Activated CD4-positive, alpha-beta T cell treated with anti-CD3 and anti-CD28 coated beads for 24 hours (primary cell): ENCODE results near the gene RNF126.
"Not testable (repeated sequence)": the region's sequence is repeated elsewhere in the genome, so short reads cannot be mapped to it uniquely, and the experiment has no call there.

Experiments
- DNase-seq, 2 donors: peaks; one replicate each; pipeline ENCODE4 v3.0.0-alpha.2; 2020; ENCODE audit warnings: low read depth in 2 of 2

Gene RNF126

GRCh38 chr19:662962-663681 lies at the start of gene RNF126:
Gene RNF126 (minus strand): TSS chr19:663214. CDS start chr19:663121, 93 bp downstream.
- DNase-seq: peak; percentile 96 to 97

GRCh38 chr19:711254-711653 lies 48.2 kb upstream of the RNF126 start:
- DNase-seq: no peak

GRCh38 chr19:710767-711166 lies 47.8 kb upstream of the RNF126 start:
- DNase-seq: no peak

DNA sequence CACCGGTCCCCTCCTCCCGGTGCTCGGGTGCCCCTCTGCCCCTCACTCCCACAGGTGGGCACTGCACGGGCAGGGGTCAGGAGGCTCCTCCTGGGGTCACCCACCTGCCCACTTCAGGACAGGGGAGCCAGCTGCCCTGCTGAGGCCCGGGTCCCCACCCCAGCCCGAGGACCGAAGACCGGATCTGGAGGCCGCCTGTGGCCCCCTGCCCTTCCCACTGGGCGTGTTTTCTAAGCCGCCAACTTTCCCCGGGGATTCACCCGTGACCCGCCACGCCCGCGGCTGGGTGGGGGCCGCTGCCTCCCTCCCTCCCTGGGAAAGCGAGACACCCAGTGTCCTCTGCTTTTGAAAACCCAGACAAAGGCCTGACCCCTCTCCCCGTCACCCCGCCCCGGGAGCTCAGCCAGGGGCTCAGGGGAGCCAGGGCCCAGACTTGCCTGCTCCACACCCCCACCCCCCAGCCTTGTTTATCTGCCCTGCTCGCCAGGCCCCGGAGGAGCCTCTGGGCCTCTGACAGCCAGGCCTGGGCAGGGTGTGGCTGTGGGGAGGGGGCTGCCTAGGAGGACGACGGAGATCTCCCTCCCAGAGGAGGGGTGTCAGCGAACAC lies 47.1 kb upstream of the RNF126 start:
- no peak for DNase-seq

- no peak for DNase-seq
Observed at GRCh38 chr19:709196-709964, 46.4 kb upstream of the RNF126 start.

DNA sequence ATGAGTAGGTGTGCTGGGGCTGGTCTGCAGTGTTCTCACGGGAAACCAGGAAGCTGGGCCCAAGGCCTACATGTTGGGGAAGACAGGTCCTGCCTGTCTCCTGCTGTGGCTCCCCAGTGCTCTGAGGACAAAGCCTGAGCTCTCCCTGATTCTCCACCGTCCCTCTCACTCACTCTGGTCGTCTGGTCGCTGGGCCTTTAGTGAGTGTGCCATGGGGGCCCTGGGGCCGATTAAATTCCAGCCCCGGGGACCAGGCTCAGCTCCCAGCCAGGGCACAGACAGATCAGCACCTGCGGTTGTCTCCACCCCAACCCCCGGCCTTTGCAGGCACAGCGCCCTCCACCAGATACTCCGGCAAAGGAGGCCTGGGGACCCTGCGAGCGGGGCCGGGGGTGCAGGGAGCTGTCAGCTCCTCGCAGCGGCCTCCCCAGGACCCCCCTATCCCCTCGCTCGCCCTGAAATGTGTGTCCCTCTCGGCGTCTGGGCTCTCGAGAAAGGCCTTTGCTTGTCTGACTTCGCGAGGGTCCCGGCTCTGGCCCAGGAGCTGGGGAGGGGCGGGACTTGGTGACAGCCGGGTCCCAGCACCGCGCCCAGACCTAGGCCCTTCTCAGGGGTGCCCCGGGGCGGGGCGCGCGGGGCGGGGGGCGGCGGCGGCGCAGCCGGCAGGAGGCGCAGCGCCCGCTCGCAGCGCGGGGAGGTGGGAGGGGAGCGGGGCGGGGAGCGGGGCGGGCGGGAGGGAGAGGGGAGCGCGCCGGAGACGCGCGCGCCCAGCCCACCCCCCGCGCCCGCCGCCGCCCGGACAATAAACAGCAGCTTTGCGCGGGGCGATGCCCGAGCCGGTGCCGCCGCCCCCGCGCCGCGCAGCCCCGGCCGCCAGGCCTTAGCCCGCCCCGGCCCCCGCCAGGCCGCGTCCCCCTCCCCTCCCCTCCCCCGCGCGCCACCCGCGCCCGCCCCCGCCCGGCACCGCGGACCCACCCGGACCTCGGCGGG lies 45.4 kb upstream of the RNF126 start, which contains the start of gene PALM:
Gene PALM, plus strand, starts transcription at position 782 of the 990 bp plus-strand sequence. CDS start 212 bp downstream, outside the sequence.
- no peak for DNase-seq

DNA sequence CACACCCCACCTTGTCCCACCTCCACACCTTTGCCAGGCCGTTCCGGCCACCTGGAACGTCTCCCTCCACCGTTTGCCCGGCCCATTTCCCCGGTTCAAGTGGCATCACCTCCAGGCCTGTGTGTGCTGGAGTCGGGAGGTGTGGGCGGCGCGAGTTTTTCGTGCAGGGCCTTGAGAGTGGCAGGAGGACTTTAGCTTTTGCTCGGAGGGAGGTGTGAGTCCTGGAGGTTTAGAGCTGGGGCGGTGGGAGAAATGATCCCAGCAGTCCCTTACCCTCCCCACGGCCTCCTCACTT lies 41.4 kb upstream of the RNF126 start:
- DNase-seq: no peak

- peak; percentile 23 to 60 for DNase-seq
Observed at GRCh38 chr19:703651-704446, 40.8 kb upstream of the RNF126 start.

- no peak for DNase-seq
Observed at GRCh38 chr19:703329-703650, 40.3 kb upstream of the RNF126 start.

- not testable (repeated sequence) for DNase-seq
Observed at GRCh38 chr19:702847-703246, 39.8 kb upstream of the RNF126 start.

GRCh38 chr19:699885-700284 lies 36.9 kb upstream of the RNF126 start:
- DNase-seq: not testable (repeated sequence)

DNA sequence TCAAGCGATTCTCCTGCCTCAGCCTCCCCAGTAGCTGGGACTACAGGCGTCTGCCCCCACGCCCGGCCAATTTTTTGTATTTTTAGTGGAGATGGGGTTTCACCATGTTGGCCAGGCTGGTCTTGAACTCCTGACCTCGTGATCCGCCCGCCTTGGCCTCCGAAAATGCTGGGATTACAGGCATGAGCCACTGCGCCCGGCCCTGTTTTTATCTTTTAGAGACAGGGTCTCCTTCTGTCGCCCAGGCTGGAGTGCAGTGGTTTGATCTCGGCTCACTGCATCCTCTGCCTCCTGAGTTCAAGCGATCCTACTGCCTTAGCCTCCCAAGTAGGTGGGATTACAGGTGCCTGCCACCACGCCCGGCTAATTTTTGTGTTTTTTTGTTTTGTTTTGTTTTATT lies 35.5 kb upstream of the RNF126 start:
- not testable (repeated sequence) for DNase-seq

GRCh38 chr19:695352-695949 lies 32.4 kb upstream of the RNF126 start, which contains the start of gene PRSS57:
Gene PRSS57 (minus strand): TSS chr19:695452. CDS start chr19:695430, 22 bp downstream.
- no peak for DNase-seq

DNA sequence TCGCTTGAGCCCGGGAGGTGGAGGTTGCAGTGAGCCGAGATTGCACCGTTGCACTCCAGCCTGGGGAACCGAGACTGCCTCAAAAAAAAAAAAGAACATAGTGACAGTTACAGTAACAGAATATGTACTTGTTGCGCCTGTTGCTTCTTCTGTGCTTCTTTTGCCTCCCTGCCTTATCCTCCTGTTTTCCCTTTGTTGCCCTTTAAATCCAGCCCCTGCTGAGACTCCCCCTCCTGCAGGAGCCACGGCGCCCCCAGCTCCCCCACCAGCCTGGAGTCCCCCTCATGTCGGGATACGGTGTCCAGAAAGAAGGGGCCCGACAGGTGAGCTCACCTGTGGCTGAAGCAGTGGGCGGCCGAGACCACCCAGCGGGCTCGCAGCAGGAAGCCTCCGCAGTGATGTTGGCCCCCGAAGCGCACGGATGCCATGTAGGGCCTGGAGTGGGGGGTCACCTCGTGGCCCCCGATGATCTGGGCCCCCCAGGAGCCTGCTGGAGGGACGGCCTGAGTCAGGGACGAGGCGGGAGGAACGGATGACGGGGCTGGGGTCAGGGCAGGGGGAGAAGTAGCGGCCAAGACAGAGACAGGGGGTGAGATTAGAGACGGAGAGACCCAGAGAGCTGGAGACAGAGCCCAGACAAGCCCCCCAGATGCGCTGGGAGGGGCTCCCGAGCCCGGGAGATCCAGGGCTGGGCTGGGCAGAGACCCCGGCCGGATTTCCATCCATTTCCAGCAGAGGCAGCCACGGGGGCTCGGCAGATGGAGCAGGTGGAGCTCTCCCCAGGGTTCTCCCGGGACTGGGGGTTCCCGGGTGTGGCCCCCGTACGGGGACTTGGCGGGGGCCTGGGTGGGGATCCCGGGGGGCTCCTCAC lies 31.7 kb upstream of the RNF126 start:
- DNase-seq: no peak

DNA sequence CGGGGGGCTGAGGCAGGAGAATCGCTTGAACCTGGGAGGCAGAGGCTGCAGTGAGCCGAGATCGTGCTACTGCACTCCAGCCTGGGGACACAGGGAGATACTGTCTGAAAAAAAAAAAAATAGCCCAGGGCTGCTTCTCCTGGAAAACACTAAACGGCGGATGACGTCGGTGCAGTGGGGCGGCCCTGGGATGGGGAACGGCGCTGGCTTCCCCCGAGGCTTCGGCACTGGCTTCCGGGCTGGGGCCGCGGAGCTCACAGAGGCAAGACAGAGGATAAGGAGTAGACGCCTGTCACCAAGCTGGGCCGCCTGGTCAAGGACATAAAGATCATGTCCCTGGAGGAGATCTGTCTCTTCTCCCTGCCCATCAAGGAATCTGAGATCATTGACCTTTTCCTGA lies 27.2 kb upstream of the RNF126 start:
- DNase-seq: no peak

GRCh38 chr19:688992-689391 lies 26.0 kb upstream of the RNF126 start:
- no peak for DNase-seq

DNA sequence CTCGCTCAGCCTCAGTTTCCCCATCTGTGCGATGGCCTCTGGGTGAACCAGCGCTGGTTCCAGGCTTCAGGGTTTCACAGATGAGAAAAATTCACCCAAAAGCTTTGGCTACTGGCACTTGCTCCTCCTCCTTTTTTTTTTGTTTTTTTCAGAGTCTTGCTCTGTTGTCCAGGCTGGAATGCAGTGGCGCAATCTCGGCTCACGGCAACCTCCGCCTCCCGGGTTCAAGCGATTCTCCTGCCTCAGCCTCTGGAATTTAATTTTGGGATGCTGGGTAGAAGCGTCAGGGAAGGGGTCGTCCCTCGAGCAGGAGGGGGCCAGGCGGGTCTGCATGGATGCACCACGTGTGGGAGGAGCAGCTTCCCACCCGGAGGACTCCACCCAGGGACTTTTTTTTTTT lies 25.2 kb upstream of the RNF126 start:
- DNase-seq: no peak

DNA sequence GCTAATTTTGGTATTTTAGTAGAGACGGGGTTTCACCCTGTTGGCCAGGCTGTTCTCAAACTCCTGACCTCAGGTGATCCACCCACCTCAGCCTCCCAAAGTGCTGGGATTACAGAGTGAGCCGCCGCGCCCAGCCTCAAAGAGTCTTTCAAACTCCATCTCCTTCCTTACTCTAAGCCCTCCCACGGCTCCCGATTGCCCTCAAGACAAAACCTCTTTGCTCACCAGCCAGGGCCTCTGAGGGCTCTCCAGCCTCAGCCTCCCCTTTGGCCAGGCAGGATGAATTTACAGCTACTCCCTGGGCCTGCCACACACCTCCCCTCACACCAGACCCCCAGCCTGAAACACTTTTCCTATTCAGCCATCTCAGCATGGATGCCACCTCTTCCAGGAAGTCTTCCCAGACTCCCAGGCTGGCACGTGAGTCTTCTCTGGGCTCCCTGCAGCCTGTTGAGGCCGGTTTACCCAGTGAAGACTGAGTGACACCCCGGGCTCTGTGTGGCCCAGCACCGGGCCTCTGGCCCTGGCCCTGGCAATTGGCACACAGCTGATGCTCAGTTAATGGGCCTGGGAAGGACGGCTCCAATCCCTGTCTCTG lies 24.7 kb upstream of the RNF126 start:
- no peak for DNase-seq
